Skeletal muscle satellite cell (primary cell): Measurements from ENCODE around the gene TLCD5.

ENCODE experiments used
- H3K27me3 ChIP-seq: 2 replicates; pipeline ENCODE4 v1.7.0; 2013; ENCODE audit warnings: low read length; ENCODE audit not compliant: control insufficient read depth, insufficient read depth
- H3K36me3 ChIP-seq: 2 replicates; pipeline ENCODE4 v1.7.0; 2013; ENCODE audit warnings: mild to moderate bottlenecking, control low read depth, low read length; ENCODE audit not compliant: insufficient read depth
- H3K4me1 ChIP-seq: 2 replicates; pipeline ENCODE4 v1.7.0; 2013; ENCODE audit warnings: low read length; ENCODE audit not compliant: control insufficient read depth, insufficient read depth
- H3K4me2 ChIP-seq: 2 replicates; pipeline ENCODE4 v1.7.0; 2013; ENCODE audit warnings: mild to moderate bottlenecking, low read length
- H3K4me3 ChIP-seq: 2 replicates; pipeline ENCODE4 v1.7.0; 2013; ENCODE audit warnings: low read length
- H3K9ac ChIP-seq: 2 replicates; pipeline ENCODE4 v1.7.0; 2013; ENCODE audit warnings: mild to moderate bottlenecking, low read depth, low read length, moderate library complexity
- H3K9me3 ChIP-seq: replicated peaks from 2 replicates; pipeline ENCODE4 v1.7.0; 2013; ENCODE audit warnings: mild to moderate bottlenecking, control low read depth, low read length
- small RNA-seq: library from RNA; depleted of rRNA; stranded (forward); fragments of <200 nt; gene quantifications from one replicate; pipeline ENCODE3, GENCODE V24; 2012

Gene TLCD5

DNA sequence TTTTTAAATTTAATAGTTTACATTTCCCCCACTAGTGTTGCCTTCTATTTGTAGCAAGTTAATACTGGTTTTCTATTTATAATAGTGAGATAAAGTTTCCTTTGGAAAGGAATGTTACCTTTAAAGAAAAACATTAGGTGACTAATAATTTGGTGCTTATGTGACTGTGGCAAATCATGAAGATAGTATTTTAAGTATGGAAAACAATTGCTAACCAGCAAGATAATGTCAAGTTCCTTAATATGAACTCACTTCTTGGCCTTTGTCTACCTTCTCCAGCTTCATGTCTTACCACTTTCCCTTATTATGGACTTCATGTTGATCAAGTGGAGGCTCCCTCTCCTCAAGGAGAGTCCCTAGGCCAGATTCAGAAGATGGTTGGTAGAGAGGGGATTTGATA is 38.3 kb downstream of the TLCD5 start:
- Histone ChIP-seq H3K27me3 (no peaks in the 10 kb centered on the region), H3K4me2 (peak overlapping the region; percentile 3), H3K4me3 (no peak overlapping the region), H3K9ac (no peak overlapping the region), H3K36me3 (no peaks in the 10 kb centered on the region), H3K4me1 (peaks cover 16% of the 10 kb centered on the region), H3K9me3 (no peaks in the 10 kb centered on the region)

DNA sequence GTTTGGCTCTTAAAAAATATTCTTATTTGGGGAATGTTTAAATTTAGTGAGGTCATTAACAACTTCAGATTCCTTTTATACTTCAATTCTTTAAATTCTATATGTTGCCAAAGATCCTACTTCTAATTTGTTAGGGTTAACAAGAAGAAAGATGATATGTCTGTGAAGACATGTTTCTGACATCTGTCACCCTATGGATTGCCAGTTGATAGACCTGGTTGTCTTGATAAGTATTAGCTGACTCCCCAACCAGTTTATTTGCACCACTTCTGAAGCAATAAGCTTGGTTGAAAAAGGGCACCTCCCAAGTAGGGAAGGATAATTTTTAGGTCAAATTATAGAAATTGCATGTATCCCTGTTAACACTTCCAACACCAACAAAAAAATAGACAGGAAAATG is 40.4 kb downstream of the TLCD5 start:
- H3K4me1 ChIP-seq, result peaks cover 16% of the 10 kb centered on the region
- H3K4me3 ChIP-seq, result no peak overlapping the region
- no peak overlapping the region for H3K9ac ChIP-seq
- no peaks in the 10 kb centered on the region for H3K27me3 ChIP-seq
- H3K36me3 ChIP-seq, result no peaks in the 10 kb centered on the region
- no peaks in the 10 kb centered on the region for H3K9me3 ChIP-seq
- H3K4me2 ChIP-seq, result no peak overlapping the region

DNA sequence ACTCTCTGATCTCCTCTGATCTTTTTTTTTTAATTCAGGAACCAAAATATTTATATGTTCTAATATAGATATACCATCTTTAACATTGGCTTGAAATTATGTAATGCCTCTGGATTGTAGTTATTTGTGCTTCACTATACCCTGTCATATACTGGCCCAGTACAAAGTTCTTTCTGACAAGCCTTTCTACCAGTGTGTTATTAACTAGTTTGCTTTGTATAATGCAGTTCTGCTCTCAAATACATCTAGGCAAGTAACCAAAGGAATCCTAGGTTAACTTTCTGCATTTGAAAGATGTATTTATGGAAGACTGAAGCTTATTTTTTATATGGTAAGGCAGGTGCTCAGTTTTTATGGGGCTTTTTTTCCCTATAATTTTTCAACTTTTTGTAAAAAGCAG is 47.2 kb downstream of the TLCD5 start:
- H3K36me3 ChIP-seq, result no peaks in the 10 kb centered on the region
- no peaks in the 10 kb centered on the region for H3K9me3 ChIP-seq
- peaks cover 5% of the 10 kb centered on the region for H3K4me1 ChIP-seq
- H3K4me2 ChIP-seq, result no peak overlapping the region
- H3K27me3 ChIP-seq, result no peaks in the 10 kb centered on the region
- H3K9ac ChIP-seq, result no peak overlapping the region
- H3K4me3 ChIP-seq, result no peak overlapping the region

DNA sequence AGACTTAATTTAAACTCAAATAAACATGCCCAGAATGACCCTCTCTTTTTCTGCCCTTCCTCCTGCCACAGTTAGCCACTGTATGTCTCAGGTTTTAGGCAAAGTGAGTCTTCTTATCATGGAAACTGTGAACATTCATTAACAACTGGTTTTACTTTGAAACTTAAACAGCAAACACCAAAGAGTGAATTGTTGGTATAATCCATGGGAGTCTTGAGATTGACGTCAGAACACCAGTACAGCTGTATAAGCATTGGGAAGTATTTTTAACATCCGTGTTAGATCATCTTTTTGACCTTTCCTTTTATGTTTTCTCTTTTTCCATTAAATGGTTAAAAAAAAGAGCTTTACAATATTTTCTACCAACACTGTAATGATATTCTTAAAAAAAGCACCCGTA is 50.0 kb downstream of the TLCD5 start:
- Histone ChIP-seq H3K9ac (no peak overlapping the region), H3K9me3 (no peaks in the 10 kb centered on the region), H3K4me1 (peaks cover 15% of the 10 kb centered on the region), H3K27me3 (no peaks in the 10 kb centered on the region), H3K4me2 (peak overlapping the region; percentile 9), H3K36me3 (no peaks in the 10 kb centered on the region), H3K4me3 (no peak overlapping the region)

DNA sequence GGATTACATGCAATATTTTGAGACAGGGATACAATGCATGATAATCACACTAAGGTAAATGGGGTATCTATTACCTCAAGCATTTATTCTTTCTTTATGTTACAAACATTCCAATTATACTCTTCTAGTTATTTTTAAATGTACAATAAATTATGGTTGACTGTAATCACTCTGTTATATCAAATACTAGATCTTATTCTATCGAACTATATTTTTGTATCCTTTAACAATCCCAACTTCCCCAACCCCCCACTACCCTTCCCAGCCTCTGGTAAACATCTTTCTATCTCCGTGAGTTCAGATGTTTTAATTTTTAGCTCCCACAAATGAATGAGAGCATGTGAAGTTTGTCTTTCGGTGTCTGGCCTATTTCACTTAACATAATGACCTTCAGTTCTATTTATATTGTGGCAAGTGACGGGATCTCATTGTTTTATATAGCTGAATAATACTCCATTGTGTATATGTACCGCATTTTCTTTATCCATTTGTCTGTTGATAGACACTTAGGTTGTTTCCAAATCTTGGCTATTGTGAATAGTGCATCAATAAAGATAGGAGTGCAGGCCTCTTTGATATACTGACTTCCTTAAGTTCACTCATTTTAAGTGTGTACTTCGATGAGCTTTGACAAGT is 51.6 kb downstream of the TLCD5 start:
- Histone ChIP-seq H3K9me3 (no peaks in the 10 kb centered on the region), H3K27me3 (no peaks in the 10 kb centered on the region), H3K4me3 (no peak overlapping the region), H3K4me1 (peaks cover 18% of the 10 kb centered on the region), H3K9ac (no peak overlapping the region), H3K36me3 (no peaks in the 10 kb centered on the region), H3K4me2 (no peak overlapping the region)

DNA sequence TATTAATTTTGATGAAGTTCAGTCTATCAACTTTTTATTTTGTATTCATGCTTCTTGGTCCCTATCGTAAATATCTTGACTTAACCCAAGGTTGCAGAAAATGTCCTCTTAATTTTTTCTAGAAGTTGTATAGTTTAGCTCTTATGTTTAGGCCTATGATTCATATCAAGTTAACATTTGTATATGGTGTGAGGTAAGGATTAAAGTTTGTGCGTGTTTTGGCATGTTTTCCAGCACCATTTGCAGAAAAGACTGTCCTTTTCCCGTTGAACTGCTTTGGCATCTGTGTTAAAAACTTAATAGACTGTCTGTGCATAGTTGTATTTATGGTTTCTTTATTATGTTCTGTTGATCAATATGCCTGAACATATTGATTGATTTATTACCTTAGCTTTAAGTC is 53.4 kb downstream of the TLCD5 start:
- Histone ChIP-seq H3K36me3 (no peaks in the 10 kb centered on the region), H3K4me1 (peaks cover 26% of the 10 kb centered on the region), H3K27me3 (no peaks in the 10 kb centered on the region), H3K4me2 (no peak overlapping the region), H3K4me3 (no peak overlapping the region), H3K9me3 (no peaks in the 10 kb centered on the region), H3K9ac (no peak overlapping the region)

DNA sequence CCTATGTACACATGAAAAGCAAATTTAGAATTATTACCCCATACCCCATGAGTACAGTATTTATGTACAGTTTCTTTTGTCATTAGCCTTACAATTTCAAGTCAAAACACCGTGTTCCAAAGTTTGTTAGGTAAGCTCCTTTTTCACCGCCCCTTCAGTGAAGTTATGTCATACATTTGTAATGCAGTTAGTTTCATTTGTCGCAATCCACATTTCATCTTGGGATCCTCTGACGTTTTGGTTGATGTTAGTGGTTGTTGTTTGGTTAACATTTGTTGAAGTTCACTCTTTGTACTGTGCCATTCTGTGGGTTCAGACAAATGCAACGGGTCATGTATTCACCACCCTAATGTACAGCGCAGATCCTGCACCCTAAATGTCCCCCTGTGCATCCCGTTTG is 56.3 kb downstream of the TLCD5 start:
- H3K4me2 ChIP-seq, result no peak overlapping the region
- H3K9ac ChIP-seq, result no peak overlapping the region
- no peaks in the 10 kb centered on the region for H3K27me3 ChIP-seq
- H3K4me1 ChIP-seq, result peaks cover 34% of the 10 kb centered on the region
- H3K9me3 ChIP-seq, result no peaks in the 10 kb centered on the region
- H3K36me3 ChIP-seq, result no peaks in the 10 kb centered on the region
- H3K4me3 ChIP-seq, result no peak overlapping the region

Small RNAs within 50 kb of the gene (small RNA-seq; reads per million reads assigned to genes)
- gene RF00100, result 938 reads per million, percentile 99 among the genes with 10 or more reads in this experiment
